Stimulated activated CD8-positive, alpha-beta memory T cell treated with anti-CD3 and anti-CD28 coated beads, Interleukin-4, amount 100 ng/mL, for 48 hours (primary cell): ENCODE results near the gene ATP10B.

ENCODE experiments used
- DNase-seq: peaks from one replicate; pipeline ENCODE4 v3.0.0-alpha.2; 2020

ATP10B gene

GRCh38 chr5:160635046-160635445, 217.0 kb downstream of the ATP10B start:
- DNase-seq, result no peak

- DNase-seq, result no peak
Observed at GRCh38 chr5:160629003-160629402, 223.0 kb downstream of the ATP10B start.

GRCh38 chr5:160628619-160628968, 223.4 kb downstream of the ATP10B start:
- DNase-seq, result no peak

GRCh38 chr5:160627921-160628618, 223.9 kb downstream of the ATP10B start:
- no peak for DNase-seq

- DNase-seq, result no peak
Observed at GRCh38 chr5:160626322-160626721, 225.7 kb downstream of the ATP10B start.

GRCh38 chr5:160621526-160621925, 230.5 kb downstream of the ATP10B start:
- DNase-seq, result no peak

GRCh38 chr5:160620401-160620800, 231.6 kb downstream of the ATP10B start:
- no peak for DNase-seq

GRCh38 chr5:160619381-160619780, 232.6 kb downstream of the ATP10B start:
- no peak for DNase-seq

- DNase-seq, result no peak
Observed at GRCh38 chr5:160618286-160618685, 233.7 kb downstream of the ATP10B start.

- no peak for DNase-seq
Observed at GRCh38 chr5:160616712-160617497, 235.1 kb downstream of the ATP10B start.

GRCh38 chr5:160614136-160614535, 237.9 kb downstream of the ATP10B start:
- DNase-seq, result no peak

- no peak for DNase-seq
Observed at GRCh38 chr5:160605266-160605665, 246.7 kb downstream of the ATP10B start.

GRCh38 chr5:160604484-160604883, 247.5 kb downstream of the ATP10B start:
- DNase-seq, result no peak

- no peak for DNase-seq
Observed at GRCh38 chr5:160602744-160603143, 249.3 kb downstream of the ATP10B start.

- DNase-seq, result no peak
Observed at GRCh38 chr5:160601046-160601445, 251.0 kb downstream of the ATP10B start.

GRCh38 chr5:160573318-160573717, 278.7 kb downstream of the ATP10B start:
- DNase-seq, result no peak

- DNase-seq, result no peak
Observed at GRCh38 chr5:160567031-160567705, 284.8 kb downstream of the ATP10B start.

- no peak for DNase-seq
Observed at GRCh38 chr5:160565376-160565775, 286.6 kb downstream of the ATP10B start.

- no peak for DNase-seq
Observed at GRCh38 chr5:160556846-160557245, 295.2 kb downstream of the ATP10B start.

GRCh38 chr5:160555971-160556631, 295.9 kb downstream of the ATP10B start:
- no peak for DNase-seq

- DNase-seq, result no peak
Observed at GRCh38 chr5:160555581-160555970, 296.4 kb downstream of the ATP10B start.

GRCh38 chr5:160550075-160550474, 301.9 kb downstream of the ATP10B start:
- DNase-seq, result no peak

- no peak for DNase-seq
Observed at GRCh38 chr5:160548949-160549645, 302.9 kb downstream of the ATP10B start.
